ENCODE data around the gene ANTXR1. TPM values are rescaled to one million over a fixed set of nuclear protein-coding genes. Genes with fewer than 3 reads are reported as not detected.
A peak's percentile ranks its signal among the peaks of the same experiment; 100 is the strongest.

Gene ANTXR1
- total RNA-seq, 1 donor from 2014 or later = 61.1 TPM

DNA sequence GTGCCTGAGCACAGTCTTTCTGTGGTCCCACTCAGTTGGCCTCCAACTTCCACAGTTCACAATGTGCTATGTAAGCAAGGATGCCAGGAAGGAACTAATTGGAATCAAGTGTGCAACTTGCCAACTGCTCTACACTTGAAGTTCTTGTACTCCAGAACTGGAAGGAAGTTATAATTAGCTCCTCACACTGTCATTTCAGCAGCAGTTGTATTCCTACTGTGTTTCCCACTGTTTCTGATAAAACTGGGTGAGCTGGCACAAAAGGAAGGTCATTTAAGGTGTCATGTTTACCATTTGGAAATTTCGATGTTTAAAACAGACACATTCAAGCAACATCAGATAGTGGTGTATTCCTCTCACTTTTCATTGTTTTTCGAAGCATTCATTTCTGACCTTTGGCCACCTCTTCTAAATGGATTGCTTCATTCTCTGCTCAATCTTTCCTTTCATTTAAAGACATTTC is 84.2 kb downstream of the ANTXR1 start:
- TF ChIP-seq, protein P1, sequence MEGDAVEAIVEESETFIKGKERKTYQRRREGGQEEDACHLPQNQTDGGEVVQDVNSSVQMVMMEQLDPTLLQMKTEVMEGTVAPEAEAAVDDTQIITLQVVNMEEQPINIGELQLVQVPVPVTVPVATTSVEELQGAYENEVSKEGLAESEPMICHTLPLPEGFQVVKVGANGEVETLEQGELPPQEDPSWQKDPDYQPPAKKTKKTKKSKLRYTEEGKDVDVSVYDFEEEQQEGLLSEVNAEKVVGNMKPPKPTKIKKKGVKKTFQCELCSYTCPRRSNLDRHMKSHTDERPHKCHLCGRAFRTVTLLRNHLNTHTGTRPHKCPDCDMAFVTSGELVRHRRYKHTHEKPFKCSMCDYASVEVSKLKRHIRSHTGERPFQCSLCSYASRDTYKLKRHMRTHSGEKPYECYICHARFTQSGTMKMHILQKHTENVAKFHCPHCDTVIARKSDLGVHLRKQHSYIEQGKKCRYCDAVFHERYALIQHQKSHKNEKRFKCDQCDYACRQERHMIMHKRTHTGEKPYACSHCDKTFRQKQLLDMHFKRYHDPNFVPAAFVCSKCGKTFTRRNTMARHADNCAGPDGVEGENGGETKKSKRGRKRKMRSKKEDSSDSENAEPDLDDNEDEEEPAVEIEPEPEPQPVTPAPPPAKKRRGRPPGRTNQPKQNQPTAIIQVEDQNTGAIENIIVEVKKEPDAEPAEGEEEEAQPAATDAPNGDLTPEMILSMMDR (conservative IDR thresholded peaks at IDR 0.05) = no peak
- Mint-ChIP-seq H3K36me3 (ENCODE audit: low read depth) (peaks cover 4% of the 10 kb centered on the region), H3K4me1 (peaks cover 6% of the 10 kb centered on the region), H3K9me3 (no peaks in the 10 kb centered on the region), H3K27ac (ENCODE audit: unreplicated experiment) (no peak overlapping the region), H3K4me3 (no peak overlapping the region), H3K27me3 (ENCODE audit: low read depth) (no peaks in the 10 kb centered on the region)
- DNase-seq (ENCODE audit: low read depth, low spot score) = no peak

DNA sequence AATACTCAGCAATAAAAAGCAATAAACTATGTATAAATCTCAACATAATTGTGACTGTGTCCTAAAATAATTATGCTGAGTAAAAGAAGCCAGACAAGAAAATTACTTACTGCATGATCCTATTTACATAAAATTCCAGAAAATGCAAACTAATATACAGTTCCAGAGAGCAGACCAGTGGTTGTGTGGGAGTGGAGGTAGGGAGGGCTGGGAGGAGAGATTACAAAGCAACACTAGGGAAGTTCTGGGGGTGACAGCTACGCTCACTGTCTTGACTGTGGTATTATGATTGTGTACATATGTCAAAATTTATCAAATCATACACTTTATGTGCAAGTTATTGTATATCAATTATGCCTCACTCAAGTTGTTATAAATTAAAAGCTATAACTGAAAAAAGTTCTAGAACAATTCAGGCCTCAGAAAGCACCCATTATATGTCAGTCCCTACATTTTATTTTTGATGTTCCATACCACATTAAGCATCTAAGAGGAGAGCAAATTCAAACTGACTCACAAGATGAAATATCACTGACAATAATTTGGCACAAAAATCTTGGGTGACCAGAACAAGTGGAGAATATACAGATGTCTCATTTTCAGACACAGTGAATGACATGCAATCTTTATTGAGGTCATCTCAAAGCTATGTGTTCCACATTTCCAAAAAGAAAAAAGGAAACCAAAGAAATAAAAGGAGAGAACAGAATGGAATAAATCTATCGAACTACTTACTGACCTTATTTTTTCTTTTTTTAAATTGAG is 85.1 kb downstream of the ANTXR1 start:
- Mint-ChIP-seq H3K4me3 (no peak overlapping the region), H3K27ac (ENCODE audit: unreplicated experiment) (no peak overlapping the region), H3K27me3 (ENCODE audit: low read depth) (no peaks in the 10 kb centered on the region), H3K36me3 (ENCODE audit: low read depth) (peaks cover 8% of the 10 kb centered on the region), H3K4me1 (peaks cover 8% of the 10 kb centered on the region), H3K9me3 (no peaks in the 10 kb centered on the region)
- TF ChIP-seq, protein P1 (conservative IDR thresholded peaks at IDR 0.05) = no peak
- no peak for DNase-seq (ENCODE audit: low read depth, low spot score)

DNA sequence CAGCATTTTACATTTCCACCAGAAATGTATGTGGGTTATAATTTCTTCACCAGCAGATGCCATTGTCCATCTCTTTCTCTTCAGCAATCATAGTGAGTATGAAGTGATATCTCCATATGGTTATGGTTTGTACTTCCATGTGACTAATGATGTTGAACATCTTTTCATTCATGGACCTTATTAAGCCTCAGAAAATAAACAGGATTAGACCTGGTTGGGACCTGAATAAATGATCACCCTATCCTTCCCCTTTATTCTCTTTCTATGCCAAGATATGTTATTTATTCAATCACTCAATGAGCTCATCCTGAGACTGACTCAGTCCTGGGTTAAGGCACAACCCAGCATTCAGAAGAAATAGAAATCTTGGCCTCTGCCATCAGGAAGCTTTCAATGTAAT is 86.6 kb downstream of the ANTXR1 start:
- Mint-ChIP-seq H3K36me3 (ENCODE audit: low read depth) (peaks cover 11% of the 10 kb centered on the region), H3K4me3 (no peak overlapping the region), H3K9me3 (no peaks in the 10 kb centered on the region), H3K27ac (ENCODE audit: unreplicated experiment) (no peak overlapping the region), H3K4me1 (peaks cover 8% of the 10 kb centered on the region), H3K27me3 (ENCODE audit: low read depth) (no peaks in the 10 kb centered on the region)
- DNase-seq (ENCODE audit: low read depth, low spot score) = no peak
- TF ChIP-seq, protein P1 (conservative IDR thresholded peaks at IDR 0.05) = no peak

DNA sequence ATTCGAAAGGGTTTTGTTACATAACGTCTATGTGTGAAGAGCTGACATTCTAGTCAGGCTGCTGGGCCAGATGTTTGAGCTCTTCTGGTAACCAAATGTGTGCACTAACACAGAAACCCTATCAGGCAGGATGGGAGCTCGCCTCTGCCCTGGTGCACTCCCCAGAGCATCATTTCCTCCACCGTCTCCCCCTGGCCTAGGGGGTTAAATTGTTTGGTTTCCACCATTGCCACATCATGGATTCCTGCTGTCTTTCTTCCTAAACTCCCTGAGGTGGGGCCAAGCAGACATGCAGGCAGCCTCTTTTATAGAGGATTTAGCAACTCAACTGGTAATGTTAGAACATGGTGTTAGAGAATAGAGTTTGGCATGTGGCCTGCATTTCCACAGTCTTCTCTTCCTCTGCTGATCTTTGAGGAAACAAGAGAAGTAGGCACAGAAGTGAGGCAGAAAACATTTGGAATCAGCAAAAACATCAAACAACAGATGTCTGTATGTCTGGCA is 87.3 kb downstream of the ANTXR1 start:
- Mint-ChIP-seq H3K36me3 (ENCODE audit: low read depth) (peaks cover 11% of the 10 kb centered on the region), H3K4me3 (no peak overlapping the region), H3K4me1 (peaks cover 8% of the 10 kb centered on the region), H3K9me3 (no peaks in the 10 kb centered on the region), H3K27me3 (ENCODE audit: low read depth) (no peaks in the 10 kb centered on the region), H3K27ac (ENCODE audit: unreplicated experiment) (no peak overlapping the region)
- TF ChIP-seq, protein P1 (conservative IDR thresholded peaks at IDR 0.05) = no peak
- no peak for DNase-seq (ENCODE audit: low read depth, low spot score)

DNA sequence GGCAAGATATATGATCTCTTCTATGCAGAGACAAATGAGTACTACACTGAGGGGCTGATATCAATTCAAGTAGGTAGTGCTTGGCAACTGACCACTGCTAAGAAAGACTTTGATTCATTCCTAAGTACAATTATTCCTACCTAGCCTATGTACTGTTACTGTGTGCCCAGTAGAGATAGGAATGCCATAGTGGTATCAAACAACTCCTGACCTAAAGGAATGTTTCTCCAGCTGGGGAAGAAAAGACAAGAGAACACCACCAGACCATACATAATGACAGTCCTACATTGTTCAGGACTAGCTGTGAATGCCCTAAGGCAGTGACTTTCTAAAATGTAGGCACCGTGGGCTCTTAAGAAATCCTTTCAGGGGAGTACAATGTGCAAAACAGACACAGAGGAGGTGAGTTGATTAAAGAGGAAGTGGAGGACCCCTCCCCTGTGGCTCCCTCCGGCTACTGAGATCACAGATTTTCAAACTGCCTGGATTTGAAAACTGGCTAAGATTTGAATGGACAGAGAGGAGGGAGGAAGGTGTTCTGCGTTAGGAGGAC is 89.1 kb downstream of the ANTXR1 start:
- H3K9me3 Mint-ChIP-seq = no peaks in the 10 kb centered on the region
- H3K4me3 Mint-ChIP-seq = no peak overlapping the region
- no peaks in the 10 kb centered on the region for H3K27me3 Mint-ChIP-seq (ENCODE audit: low read depth)
- H3K36me3 Mint-ChIP-seq (ENCODE audit: low read depth) = peaks cover 15% of the 10 kb centered on the region
- TF ChIP-seq, protein P1 (conservative IDR thresholded peaks at IDR 0.05) = no peak
- peak overlapping the region; percentile 3 for H3K27ac Mint-ChIP-seq (ENCODE audit: unreplicated experiment)
- no peak for DNase-seq (ENCODE audit: low read depth, low spot score)
- peaks cover 8% of the 10 kb centered on the region for H3K4me1 Mint-ChIP-seq

Measured in neural crest cell (in vitro differentiated cells).